Epithelial cell of proximal tubule (primary cell): ENCODE measurements around the gene KNG1. TPM values are rescaled to one million over a fixed set of nuclear protein-coding genes. Genes with fewer than 3 reads are reported as not detected.
"Not testable (repeated sequence)": the region's sequence is repeated elsewhere in the genome, so short reads cannot be mapped to it uniquely, and the experiment has no call there.

Experiments
- DNase-seq: peaks from one replicate; pipeline ENCODE4 v3.0.0-alpha.2; 2011; ENCODE audit warnings: low read depth
- H3K4me3 ChIP-seq: 2 replicates; pipeline ENCODE4 v1.5.1; 2011; ENCODE audit warnings: low read depth, mild to moderate bottlenecking, low read length
- CTCF ChIP-seq: conservative IDR thresholded peaks from 2 replicates; pipeline ENCODE4 v1.5.1; 2012; ENCODE audit warnings: low read depth, mild to moderate bottlenecking, low read length
- total RNA-seq: library from RNA; depleted of rRNA; stranded (reverse); fragments of >200 nt; gene quantifications from 2 replicates; pipeline ENCODE4 v1.2.3, GENCODE V29; 2015

KNG1 gene
- total RNA-seq, 1 donor from 2014 or later, result not detected

- no peak for TF ChIP-seq CTCF
- DNase-seq, result no peak
- no peak overlapping the region for H3K4me3 ChIP-seq
Observed at GRCh38 chr3:186680869-186681268, 36.3 kb upstream of the KNG1 start.

DNA sequence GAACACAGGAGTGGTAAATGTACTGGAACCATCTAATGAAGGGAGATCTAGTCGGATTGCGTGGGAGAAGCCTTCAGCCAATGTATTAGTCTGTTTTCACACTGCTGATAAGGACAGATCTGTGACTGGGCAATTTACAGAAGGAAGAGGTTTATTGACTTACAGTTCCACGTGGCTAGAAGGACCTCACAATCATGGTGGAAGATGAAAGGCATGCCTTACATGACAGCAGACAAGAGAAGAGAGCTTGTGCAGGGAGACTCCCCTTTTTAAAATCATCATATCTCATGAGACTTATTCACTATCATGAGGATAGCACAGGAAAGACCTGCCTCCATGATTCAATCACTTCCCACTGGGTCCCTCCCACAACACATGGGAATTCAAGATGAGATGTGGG is 34.3 kb upstream of the KNG1 start:
- no peak for TF ChIP-seq CTCF
- no peak for DNase-seq
- no peak overlapping the region for H3K4me3 ChIP-seq

DNA sequence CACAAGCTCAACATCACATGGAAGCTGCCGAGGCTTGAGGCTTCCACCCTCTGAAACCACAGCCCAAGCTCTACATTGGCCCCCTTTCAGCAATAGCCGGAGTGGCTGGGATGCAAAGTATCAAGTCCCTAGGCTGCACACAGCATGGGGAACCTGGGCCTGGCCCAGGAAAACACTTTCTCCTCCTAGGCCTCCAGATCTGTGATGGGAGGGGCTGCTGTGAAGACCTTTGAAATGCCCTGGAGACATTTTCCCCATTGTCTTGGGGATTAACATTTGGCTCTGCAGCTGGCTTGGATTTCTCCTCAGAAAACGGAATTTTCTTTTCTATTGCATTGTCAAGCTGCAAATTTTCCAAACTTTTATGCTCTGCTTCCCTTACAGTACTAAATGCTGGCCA is 33.2 kb upstream of the KNG1 start:
- DNase-seq, result no peak
- H3K4me3 ChIP-seq, result no peak overlapping the region
- no peak for TF ChIP-seq CTCF

DNA sequence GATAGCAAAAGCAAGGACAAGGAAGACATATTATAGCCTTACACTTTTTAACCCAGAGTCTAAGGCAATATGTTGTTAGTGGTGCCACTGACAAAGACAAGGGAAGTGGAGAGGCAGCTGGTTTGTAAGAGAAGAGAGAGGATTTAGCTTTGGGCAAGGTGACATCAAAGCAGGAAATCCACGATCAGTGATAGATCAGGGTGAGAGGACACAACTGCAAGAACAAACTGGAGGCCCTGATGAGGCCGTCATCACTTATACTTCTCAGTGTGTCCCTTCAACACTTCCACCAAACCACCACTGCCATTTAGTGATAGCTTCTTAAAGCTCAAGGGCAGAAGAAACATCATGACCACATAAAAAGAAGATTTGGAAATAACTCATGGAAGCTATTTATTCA is 30.7 kb upstream of the KNG1 start:
- not testable (repeated sequence) for DNase-seq, H3K4me3 ChIP-seq

DNA sequence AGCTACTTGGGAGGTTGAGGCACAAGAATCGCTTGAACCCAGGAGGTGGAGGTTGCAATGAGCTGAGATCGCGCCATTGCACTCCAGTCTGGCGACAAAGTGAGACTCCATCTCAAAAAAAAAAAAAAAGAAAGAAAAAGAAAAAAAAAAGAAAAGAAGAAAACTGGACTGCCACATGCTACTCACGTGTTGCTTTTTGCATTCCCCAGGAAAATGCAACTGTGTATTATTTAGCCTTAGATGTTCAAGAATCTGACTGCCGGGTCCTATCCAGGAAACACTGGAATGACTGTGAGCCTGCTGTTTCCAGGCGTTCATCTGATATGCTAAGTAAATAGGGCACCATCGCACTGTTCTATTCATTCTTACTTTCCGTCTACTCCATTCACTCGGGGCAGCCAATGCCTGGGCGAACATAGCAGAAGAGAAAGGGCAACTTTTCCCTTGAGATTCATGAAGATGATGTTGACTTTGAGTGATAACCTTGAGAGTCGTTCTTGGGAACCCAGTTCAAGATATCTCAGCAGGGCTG is 30.0 kb upstream of the KNG1 start:
- no peak for TF ChIP-seq CTCF
- H3K4me3 ChIP-seq, result no peak overlapping the region
- DNase-seq, result no peak

DNA sequence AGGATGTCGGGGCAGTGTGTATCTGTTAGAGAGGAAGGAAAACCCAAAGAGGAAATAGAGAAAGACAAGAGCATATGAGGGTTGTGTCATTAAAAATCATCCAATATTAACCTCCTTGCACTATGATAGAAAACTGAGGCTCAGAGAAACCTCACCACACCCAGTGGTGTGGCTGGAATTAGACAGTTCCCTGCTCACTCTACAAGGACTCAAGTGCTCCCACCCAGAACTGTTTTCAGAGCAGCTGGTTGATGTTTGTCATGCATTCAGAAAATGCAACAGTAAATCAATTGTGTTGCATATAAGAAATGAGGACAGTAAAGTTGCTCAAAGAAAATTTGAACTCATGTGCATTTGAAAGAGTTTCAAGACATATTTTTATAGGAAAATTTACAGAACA is 26.9 kb upstream of the KNG1 start:
- DNase-seq, H3K4me3 ChIP-seq: not testable (repeated sequence)

DNA sequence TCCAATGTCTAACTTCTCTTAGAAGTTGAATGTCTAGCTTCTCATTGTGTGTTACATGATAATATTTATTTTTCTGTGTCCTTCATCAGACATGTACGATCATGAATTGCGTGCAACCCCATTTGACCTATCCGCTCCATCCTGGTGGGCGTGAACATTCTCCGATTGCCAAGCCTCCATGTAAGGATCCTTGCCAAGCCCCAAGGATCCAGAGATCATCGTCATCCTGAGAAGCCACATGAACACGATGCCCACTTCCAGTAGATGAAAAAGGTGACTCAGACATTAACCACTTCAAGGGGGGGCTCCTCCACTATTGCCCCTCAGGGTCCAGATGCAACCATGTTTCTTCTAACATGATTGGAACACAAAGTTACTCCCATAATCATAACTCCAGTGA is 25.5 kb upstream of the KNG1 start:
- no peak for TF ChIP-seq CTCF
- H3K4me3 ChIP-seq, result no peak overlapping the region
- no peak for DNase-seq

DNA sequence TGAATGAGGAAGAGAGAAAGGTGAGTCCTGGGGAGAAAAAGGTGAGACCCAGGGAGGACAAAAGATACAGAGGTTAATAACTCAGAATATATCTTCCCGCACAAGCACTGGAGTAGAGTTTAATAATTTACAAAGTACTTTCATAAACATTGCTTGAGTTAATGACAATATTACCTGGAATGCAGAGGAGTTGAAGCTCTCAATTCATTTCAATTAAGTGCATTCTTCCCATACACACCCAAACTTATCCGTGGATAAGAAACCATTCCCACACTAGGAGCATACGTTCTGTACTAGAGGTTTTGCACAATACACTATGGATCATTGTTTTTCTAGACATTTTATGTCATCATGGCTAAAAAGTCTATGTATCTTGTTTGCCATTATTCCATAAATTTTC is 23.3 kb upstream of the KNG1 start:
- DNase-seq, result no peak
- no peak overlapping the region for H3K4me3 ChIP-seq
- TF ChIP-seq CTCF, result no peak
